PC-3 (cell line): ENCODE results near the gene GSTA2. TPM values are rescaled to one million over a fixed set of nuclear protein-coding genes. Genes with fewer than 3 reads are reported as not detected.

Experiments
- ATAC-seq: fragments of 200-7000 bp; cut with Tn5 transposase; 2 replicates; pipeline ENCODE4 v1.9.1; 2020; ENCODE audit warnings: mild to moderate bottlenecking, moderate library complexity
- BruUV-seq: library from RNA; stranded (reverse); fragments of 400-500 nt; replicated peaks from 2 replicates; lab custom pipeline; 2021; lab: Mats Ljungman, UMichigan
- CTCF ChIA-PET: fragments of 300-600 bp; sonication (Branson Sonifier 250); formaldehyde crosslinking; loops from one replicate; lab custom pipeline; 2022; ENCODE audit warnings: antibody characterized with exemption; lab: Charles Lee
- POLR2A ChIA-PET: fragments of 300-600 bp; sonication (Branson Sonifier 250); formaldehyde crosslinking; loops from one replicate; lab custom pipeline; 2022; ENCODE audit warnings: antibody characterized with exemption; ENCODE audit not compliant: unreplicated experiment; lab: Charles Lee
- DNase-seq: peaks from one replicate; pipeline ENCODE4 v3.0.0-alpha.2; 2015
- H2AFZ ChIP-seq: fragments of 300-600 bp; sonication (generic); 2 replicates; pipeline ENCODE4 v1.6.0; 2016; ENCODE audit warnings: antibody characterized with exemption, low read length
- H3F3A ChIP-seq: fragments of 300-600 bp; sonication (generic); one replicate; pipeline ENCODE4 v1.6.0; 2017; ENCODE audit warnings: antibody characterized with exemption, low read length, control low read depth, mild to moderate bottlenecking; ENCODE audit not compliant: unreplicated experiment
- H3K27ac ChIP-seq: fragments of 300-600 bp; sonication (generic); 2 replicates; pipeline ENCODE4 v1.5.1; 2016; ENCODE audit warnings: mild to moderate bottlenecking, low read length
- H3K27me3 ChIP-seq: fragments of 300-600 bp; sonication (generic); 2 replicates; pipeline ENCODE4 v1.6.1; 2016; ENCODE audit warnings: low read length, mixed read lengths
- H3K36me3 ChIP-seq: fragments of 300-600 bp; sonication (generic); 2 replicates; pipeline ENCODE4 v1.6.1; 2016; ENCODE audit warnings: low read depth, mixed run types, low read length, mixed read lengths
- H3K4me1 ChIP-seq: fragments of 300-600 bp; sonication (generic); 2 replicates; pipeline ENCODE4 v1.5.1; 2016; ENCODE audit warnings: low read length; ENCODE audit not compliant: insufficient read depth
- H3K4me2 ChIP-seq: fragments of 300-600 bp; sonication (generic); 2 replicates; pipeline ENCODE4 v1.6.0; 2016; ENCODE audit warnings: low read length
- H3K4me3 ChIP-seq: fragments of 300-600 bp; sonication (generic); 2 replicates; pipeline ENCODE4 v1.5.1; 2016; ENCODE audit warnings: mild to moderate bottlenecking, low read length, mixed read lengths
- H3K79me2 ChIP-seq: fragments of 300-600 bp; sonication (generic); 2 replicates; pipeline ENCODE4 v1.6.1; 2017; ENCODE audit warnings: low read length, mixed read lengths
- H3K9ac ChIP-seq: fragments of 300-600 bp; sonication (generic); 2 replicates; pipeline ENCODE4 v1.6.0; 2016; ENCODE audit warnings: mild to moderate bottlenecking, low read length
- H3K9me2 ChIP-seq: fragments of 300-600 bp; sonication (generic); replicated peaks from 2 replicates; pipeline ENCODE4 v1.6.1; 2016; ENCODE audit warnings: mixed run types, low read length, mixed read lengths
- H3K9me3 ChIP-seq: fragments of 300-600 bp; sonication (generic); 2 replicates; pipeline ENCODE4 v1.6.1; 2016; ENCODE audit warnings: low read length, mixed read lengths
- H4K20me1 ChIP-seq: fragments of 300-600 bp; sonication (generic); 2 replicates; pipeline ENCODE4 v1.6.1; 2016; ENCODE audit warnings: low read length, mixed read lengths
- CTCF ChIP-seq: fragments of 300-600 bp; sonication (generic); conservative IDR thresholded peaks from 2 replicates; pipeline ENCODE4 v1.5.1; 2017; ENCODE audit warnings: antibody characterized with exemption, low read depth, mild to moderate bottlenecking, low read length
- EZH2 ChIP-seq: fragments of 300-600 bp; sonication (generic); IDR thresholded peaks from one replicate; pipeline ENCODE4 v1.6.1; 2017; ENCODE audit warnings: antibody characterized with exemption, mild to moderate bottlenecking, low read length; ENCODE audit not compliant: unreplicated experiment
- EZH2phosphoT487 ChIP-seq: fragments of 300-600 bp; sonication (generic); IDR thresholded peaks from 2 replicates; pipeline ENCODE4 v1.6.1; 2018; ENCODE audit warnings: mild to moderate bottlenecking, antibody characterized with exemption, low read length, borderline replicate concordance
- intact Hi-C: fragments of 100-400 bp; cut with micrococcal nuclease; formaldehyde crosslinking; loops from 2 replicates; pipeline ENCODE4 v1.9.0; 2023
- total RNA-seq: library from RNA; depleted of rRNA; stranded (reverse); fragments of >200 nt; gene quantifications from 2 replicates; pipeline ENCODE4 v1.2.3, GENCODE V29; 2014

The GSTA2 gene
- total RNA-seq, 1 experiment from 2014 or later, result not detected

GRCh38 chr6:52739627-52740026 is 23.6 kb downstream of the GSTA2 start:
- no peaks in the 10 kb centered on the region for H4K20me1 ChIP-seq
- H3K27me3 ChIP-seq, result no peaks in the 10 kb centered on the region
- intact Hi-C loops, result no loop called here
- H2AFZ ChIP-seq, result no peak overlapping the region
- ChIA-PET POLR2A (no interaction called here), CTCF (no interaction called here)
- H3K9me2 ChIP-seq, result no peaks in the 10 kb centered on the region
- H3K9ac ChIP-seq, result no peak overlapping the region
- TF ChIP-seq CTCF (no peak), EZH2phosphoT487 (no peak), EZH2 (no peak)
- peaks cover 14% of the 10 kb centered on the region for H3K4me1 ChIP-seq
- no peak overlapping the region for H3K4me3 ChIP-seq
- H3K9me3 ChIP-seq, result no peaks in the 10 kb centered on the region
- H3K27ac ChIP-seq, result no peak overlapping the region
- no peaks in the 10 kb centered on the region for H3K79me2 ChIP-seq
- BruUV-seq, result no TSS peak
- H3F3A ChIP-seq, result no peaks in the 10 kb centered on the region
- no peak overlapping the region for H3K4me2 ChIP-seq
- ATAC-seq (no peak), DNase-seq (no peak)
- H3K36me3 ChIP-seq, result no peaks in the 10 kb centered on the region

- ATAC-seq (no peak), DNase-seq (no peak)
- H3F3A ChIP-seq, result no peaks in the 10 kb centered on the region
- no peak overlapping the region for H3K9ac ChIP-seq
- CTCF ChIA-PET, result no interaction called here
- no TSS peak for BruUV-seq
- H3K79me2 ChIP-seq, result no peaks in the 10 kb centered on the region
- peaks cover 14% of the 10 kb centered on the region for H3K4me1 ChIP-seq
- no peak overlapping the region for H2AFZ ChIP-seq
- no peaks in the 10 kb centered on the region for H3K27me3 ChIP-seq
- intact Hi-C loops, result no loop called here
- no peaks in the 10 kb centered on the region for H3K9me2 ChIP-seq
- no peak for TF ChIP-seq EZH2phosphoT487
- no peak for TF ChIP-seq EZH2
- no peak for TF ChIP-seq CTCF
- H4K20me1 ChIP-seq, result no peaks in the 10 kb centered on the region
- H3K4me3 ChIP-seq, result no peak overlapping the region
- POLR2A ChIA-PET, result no interaction called here
- H3K27ac ChIP-seq, result no peak overlapping the region
- H3K4me2 ChIP-seq, result no peak overlapping the region
- no peaks in the 10 kb centered on the region for H3K36me3 ChIP-seq
- H3K9me3 ChIP-seq, result no peaks in the 10 kb centered on the region
These were observed 24.1 kb downstream of the GSTA2 start for GRCh38 chr6:52739134-52739533.

- no peak overlapping the region for H3K27ac ChIP-seq
- H3K4me3 ChIP-seq, result no peak overlapping the region
- no peaks in the 10 kb centered on the region for H3K9me3 ChIP-seq
- no peaks in the 10 kb centered on the region for H3K4me1 ChIP-seq
- ChIA-PET POLR2A (no interaction called here), CTCF (no interaction called here)
- H3K9me2 ChIP-seq, result no peaks in the 10 kb centered on the region
- no TSS peak for BruUV-seq
- H3K36me3 ChIP-seq, result no peaks in the 10 kb centered on the region
- no peak for TF ChIP-seq CTCF
- ATAC-seq (no peak), DNase-seq (no peak)
- H2AFZ ChIP-seq, result no peak overlapping the region
- no peaks in the 10 kb centered on the region for H3K79me2 ChIP-seq
- H3K9ac ChIP-seq, result no peak overlapping the region
- H3F3A ChIP-seq, result no peaks in the 10 kb centered on the region
- no peaks in the 10 kb centered on the region for H4K20me1 ChIP-seq
- H3K27me3 ChIP-seq, result no peaks in the 10 kb centered on the region
- intact Hi-C loops, result no loop called here
- H3K4me2 ChIP-seq, result no peak overlapping the region
These were observed 27.1 kb downstream of the GSTA2 start for GRCh38 chr6:52736145-52736544.
